Measurements from ENCODE around the gene SMARCB1. TPM values are rescaled to one million over a fixed set of nuclear protein-coding genes. Genes with fewer than 3 reads are reported as not detected.

Gene SMARCB1
- polyA plus RNA-seq, 1 donor (not counting 4 experiments of a cell fraction or from before 2014, with no cell fraction given), result 95.2 TPM

DNA sequence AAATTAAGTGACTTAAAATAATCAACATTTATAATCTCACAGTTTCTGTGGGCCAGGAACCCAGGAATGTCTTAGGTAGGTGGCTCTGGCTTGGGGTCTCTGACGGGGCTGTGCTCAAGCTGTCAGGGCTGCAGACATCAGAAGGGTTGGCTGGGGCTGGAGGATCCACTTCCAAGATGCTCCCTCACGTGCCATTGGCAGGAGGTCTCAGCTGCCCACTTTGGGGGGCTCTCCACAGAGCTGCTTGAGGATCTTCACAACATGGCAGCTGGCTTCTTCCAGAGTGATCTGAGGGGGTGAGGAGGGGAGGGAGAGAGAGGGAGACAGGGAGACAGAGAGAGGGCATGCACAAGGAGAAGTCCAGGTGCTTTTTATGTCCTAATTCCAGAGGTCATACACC is 89.0 kb downstream of the SMARCB1 start:
- Histone ChIP-seq H3K4me2 (ENCODE audit: control insufficient read depth, extremely low read depth, insufficient read depth, low read depth, low read length) (no peak overlapping the region), H4K20me1 (ENCODE audit: control insufficient read depth, extremely low read depth, insufficient read depth, low read length) (no peaks in the 10 kb centered on the region), H3K79me2 (ENCODE audit: control insufficient read depth, insufficient read depth, low read length) (no peaks in the 10 kb centered on the region), H2AFZ (ENCODE audit: control insufficient read depth, low read length) (no peak overlapping the region), H3K9ac (ENCODE audit: control insufficient read depth, extremely low read depth, insufficient read depth, low read length) (no peak overlapping the region), H3K27me3 (ENCODE audit: control insufficient read depth, extremely low read depth, insufficient read depth, low read length) (no peaks in the 10 kb centered on the region), H3K27ac (ENCODE audit: control insufficient read depth, insufficient read depth, low read length) (no peak overlapping the region), H3K9me3 (ENCODE audit: control insufficient read depth, low read depth, low read length) (no peaks in the 10 kb centered on the region), H3K4me1 (ENCODE audit: control insufficient read depth, extremely low read depth, insufficient read depth, low read length) (no peaks in the 10 kb centered on the region), H3K36me3 (ENCODE audit: control insufficient read depth in 2 of 2, extremely low read depth in 1 of 2, insufficient read depth in 2 of 2, low read length in 2 of 2) (peaks cover 0 to 1% of the 10 kb centered on the region in 2 experiments), H3K4me3 (ENCODE audit: control insufficient read depth in 2 of 3, extremely low read depth in 1 of 3, insufficient read depth in 2 of 3, low read depth in 1 of 3, low read length in 3 of 3) (no peak overlapping the region), H3K9me1 (ENCODE audit: control insufficient read depth, extremely low read depth, insufficient read depth, low read length) (no peaks in the 10 kb centered on the region)
- no peak for TF ChIP-seq EZH2 (IDR thresholded peaks at IDR 0.05; ENCODE audit: low read length)
- TF ChIP-seq CTCF (optimal IDR thresholded peaks at IDR 0.05 in 1 of 3, IDR thresholded peaks at IDR 0.05 in 1 of 3, conservative IDR thresholded peaks at IDR 0.05 in 1 of 3; ENCODE audit: extremely low read depth in 1 of 3, insufficient read depth in 2 of 3, low read length in 3 of 3), result no peak
- no peak for DNase-seq (ENCODE audit: low read depth, low spot score)
- FAIRE-seq, result no peak
- dilution Hi-C loops (cut with MboI; ENCODE audit: extremely low pct_ligation_motif_present, low sequenced_read_pairs), result no loop called here

- no peak overlapping the region for H3K27ac ChIP-seq (ENCODE audit: control insufficient read depth, insufficient read depth, low read length)
- no peak for FAIRE-seq
- no peak for DNase-seq (ENCODE audit: low read depth, low spot score)
- H3K79me2 ChIP-seq (ENCODE audit: control insufficient read depth, insufficient read depth, low read length), result no peaks in the 10 kb centered on the region
- H3K4me2 ChIP-seq (ENCODE audit: control insufficient read depth, extremely low read depth, insufficient read depth, low read depth, low read length), result no peak overlapping the region
- no peaks in the 10 kb centered on the region for H4K20me1 ChIP-seq (ENCODE audit: control insufficient read depth, extremely low read depth, insufficient read depth, low read length)
- H3K4me1 ChIP-seq (ENCODE audit: control insufficient read depth, extremely low read depth, insufficient read depth, low read length), result no peaks in the 10 kb centered on the region
- no peak overlapping the region for H3K4me3 ChIP-seq (ENCODE audit: control insufficient read depth in 2 of 3, extremely low read depth in 1 of 3, insufficient read depth in 2 of 3, low read depth in 1 of 3, low read length in 3 of 3)
- H3K9me3 ChIP-seq (ENCODE audit: control insufficient read depth, low read depth, low read length), result no peaks in the 10 kb centered on the region
- TF ChIP-seq EZH2 (IDR thresholded peaks at IDR 0.05; ENCODE audit: low read length) (no peak), CTCF (optimal IDR thresholded peaks at IDR 0.05 in 1 of 3, IDR thresholded peaks at IDR 0.05 in 1 of 3, conservative IDR thresholded peaks at IDR 0.05 in 1 of 3; ENCODE audit: extremely low read depth in 1 of 3, insufficient read depth in 2 of 3, low read length in 3 of 3) (no peak)
- dilution Hi-C loops (cut with MboI; ENCODE audit: extremely low pct_ligation_motif_present, low sequenced_read_pairs), result no loop called here
- H3K27me3 ChIP-seq (ENCODE audit: control insufficient read depth, extremely low read depth, insufficient read depth, low read length), result no peaks in the 10 kb centered on the region
- peaks cover 0 to 1% of the 10 kb centered on the region in 2 experiments for H3K36me3 ChIP-seq (ENCODE audit: control insufficient read depth in 2 of 2, extremely low read depth in 1 of 2, insufficient read depth in 2 of 2, low read length in 2 of 2)
- no peak overlapping the region for H3K9ac ChIP-seq (ENCODE audit: control insufficient read depth, extremely low read depth, insufficient read depth, low read length)
- H2AFZ ChIP-seq (ENCODE audit: control insufficient read depth, low read length), result no peak overlapping the region
- H3K9me1 ChIP-seq (ENCODE audit: control insufficient read depth, extremely low read depth, insufficient read depth, low read length), result no peaks in the 10 kb centered on the region
Observed at GRCh38 chr22:23877566-23877965, 90.8 kb downstream of the SMARCB1 start.

All from keratinocyte (primary cell).